Astrocyte of the spinal cord (primary cell): Measurements from ENCODE around the gene SOX13.

Experiments used
- DNase-seq: peaks from one replicate; pipeline ENCODE4 v3.0.0; 2011; ENCODE audit warnings: low read depth, low spot score
- H3K4me3 ChIP-seq: 2 replicates; pipeline ENCODE4 v1.5.1; 2011; ENCODE audit warnings: low read depth, mild to moderate bottlenecking, low read length, moderate library complexity
- in situ Hi-C: cut with HindIII; loops from 2 replicates; pipeline ENCODE4 v1.10.0; 2017; ENCODE audit warnings: low sequenced_read_pairs
- TF ChIP-seq, protein P1 (sequence below): IDR thresholded peaks from 2 replicates; pipeline ENCODE4 v1.5.1; 2012; ENCODE audit warnings: low read depth, mild to moderate bottlenecking, low read length, inconsistent platforms

SOX13 gene

DNA sequence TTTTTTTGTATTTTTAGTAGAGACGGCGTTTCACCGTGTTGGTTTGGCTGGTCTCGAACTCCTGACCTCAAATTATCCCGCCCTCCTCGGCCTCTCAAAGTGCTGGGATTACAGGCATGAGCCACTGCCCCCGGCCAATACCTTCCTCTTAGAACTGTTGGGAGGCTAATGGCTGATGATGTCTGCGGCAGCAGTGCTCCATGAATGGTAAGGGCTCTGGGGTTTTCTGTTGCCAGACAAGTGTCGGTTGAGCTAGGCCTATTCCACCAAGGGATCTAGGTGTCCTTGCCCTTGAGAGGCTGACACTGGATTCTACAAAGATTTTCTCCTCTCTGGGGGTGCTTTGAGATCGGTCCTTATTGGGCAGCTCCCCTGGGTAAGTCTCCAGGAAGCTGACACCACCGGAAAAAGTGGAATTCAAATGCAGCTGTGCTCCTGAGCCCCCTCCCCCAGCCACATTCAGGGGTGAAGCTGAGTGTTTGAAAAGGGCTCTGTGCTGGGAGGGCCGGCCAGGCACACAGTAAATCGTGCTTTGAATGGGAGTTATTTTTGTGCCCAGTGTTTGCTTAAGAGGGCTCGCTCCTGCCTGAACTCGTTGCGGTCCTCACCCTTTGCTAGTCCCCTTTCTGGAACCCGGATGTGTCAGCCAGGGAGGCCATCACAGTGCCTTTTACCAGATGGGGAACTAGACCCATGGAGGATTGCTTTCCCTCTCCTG, 5.2 kb downstream of the SOX13 start:
- no peak overlapping the region for H3K4me3 ChIP-seq
- in situ Hi-C loops: no loop called here

DNA sequence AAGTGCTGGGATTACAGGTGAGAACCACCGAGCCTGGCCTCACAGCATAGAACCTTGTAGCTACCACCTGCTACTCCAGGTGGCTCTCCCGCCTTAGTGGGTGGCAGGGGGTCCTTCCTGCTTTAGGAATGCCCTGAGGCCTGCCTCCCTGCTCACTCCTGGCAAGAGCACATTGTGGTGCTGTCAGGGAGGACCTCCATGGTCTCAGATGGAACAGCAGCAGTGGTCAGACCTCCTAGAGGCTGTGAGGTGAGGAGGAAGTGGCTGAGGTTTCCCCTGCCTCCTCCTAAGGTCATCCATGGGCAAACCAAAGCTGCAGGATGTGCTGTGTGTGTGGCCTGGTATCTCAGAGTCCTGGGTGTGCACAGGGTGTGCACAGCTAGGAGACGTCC, 6.7 kb downstream of the SOX13 start:
- DNase-seq: no peak
- in situ Hi-C loops: no loop called here
- no peak overlapping the region for H3K4me3 ChIP-seq
- TF ChIP-seq, protein P1, sequence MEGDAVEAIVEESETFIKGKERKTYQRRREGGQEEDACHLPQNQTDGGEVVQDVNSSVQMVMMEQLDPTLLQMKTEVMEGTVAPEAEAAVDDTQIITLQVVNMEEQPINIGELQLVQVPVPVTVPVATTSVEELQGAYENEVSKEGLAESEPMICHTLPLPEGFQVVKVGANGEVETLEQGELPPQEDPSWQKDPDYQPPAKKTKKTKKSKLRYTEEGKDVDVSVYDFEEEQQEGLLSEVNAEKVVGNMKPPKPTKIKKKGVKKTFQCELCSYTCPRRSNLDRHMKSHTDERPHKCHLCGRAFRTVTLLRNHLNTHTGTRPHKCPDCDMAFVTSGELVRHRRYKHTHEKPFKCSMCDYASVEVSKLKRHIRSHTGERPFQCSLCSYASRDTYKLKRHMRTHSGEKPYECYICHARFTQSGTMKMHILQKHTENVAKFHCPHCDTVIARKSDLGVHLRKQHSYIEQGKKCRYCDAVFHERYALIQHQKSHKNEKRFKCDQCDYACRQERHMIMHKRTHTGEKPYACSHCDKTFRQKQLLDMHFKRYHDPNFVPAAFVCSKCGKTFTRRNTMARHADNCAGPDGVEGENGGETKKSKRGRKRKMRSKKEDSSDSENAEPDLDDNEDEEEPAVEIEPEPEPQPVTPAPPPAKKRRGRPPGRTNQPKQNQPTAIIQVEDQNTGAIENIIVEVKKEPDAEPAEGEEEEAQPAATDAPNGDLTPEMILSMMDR: no peak

More for the DNA sequence above, 5.2 kb downstream of the SOX13 start:
- DNase-seq: no peak
- TF ChIP-seq, protein P1: no peak

DNA sequence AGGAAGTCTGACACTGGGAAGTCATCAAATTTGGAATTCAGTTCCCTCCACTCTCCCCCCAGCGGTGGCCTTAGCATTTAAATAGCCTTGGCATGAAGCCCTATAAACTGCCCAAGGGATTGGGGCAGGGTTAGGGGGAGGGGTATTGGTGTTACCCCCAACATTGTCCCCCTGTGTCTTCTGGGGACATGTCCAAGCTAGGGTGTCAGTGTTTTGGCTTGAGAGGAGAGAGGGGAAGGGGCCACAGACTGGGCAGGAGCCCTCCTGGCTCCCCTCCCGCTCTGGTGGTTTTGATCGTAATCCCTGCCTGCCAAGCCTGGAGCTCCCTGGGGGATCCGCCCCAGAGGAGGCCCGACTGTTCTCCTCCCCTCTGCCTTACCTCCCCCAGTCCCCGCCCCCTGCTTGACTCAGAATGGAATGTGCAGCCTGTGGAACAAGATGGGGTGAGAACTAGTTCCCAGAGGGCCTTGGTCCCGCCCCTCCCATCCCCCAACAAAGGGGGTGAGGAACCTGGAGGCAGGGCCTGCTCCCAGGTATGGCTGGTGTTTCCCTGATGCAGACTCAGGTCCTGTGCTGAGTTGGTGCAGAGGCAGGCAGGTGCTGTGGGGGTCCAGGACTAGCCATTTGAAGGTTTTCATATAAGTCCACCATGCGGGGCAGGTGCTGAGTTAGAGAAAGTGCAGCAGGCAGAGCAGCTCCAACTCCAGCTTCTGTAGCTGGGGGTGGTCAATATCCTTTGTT, 7.4 kb downstream of the SOX13 start:
- DNase-seq: peak; percentile 87
- TF ChIP-seq, protein P1: no peak
- no peak overlapping the region for H3K4me3 ChIP-seq
- in situ Hi-C loops: no loop called here

DNA sequence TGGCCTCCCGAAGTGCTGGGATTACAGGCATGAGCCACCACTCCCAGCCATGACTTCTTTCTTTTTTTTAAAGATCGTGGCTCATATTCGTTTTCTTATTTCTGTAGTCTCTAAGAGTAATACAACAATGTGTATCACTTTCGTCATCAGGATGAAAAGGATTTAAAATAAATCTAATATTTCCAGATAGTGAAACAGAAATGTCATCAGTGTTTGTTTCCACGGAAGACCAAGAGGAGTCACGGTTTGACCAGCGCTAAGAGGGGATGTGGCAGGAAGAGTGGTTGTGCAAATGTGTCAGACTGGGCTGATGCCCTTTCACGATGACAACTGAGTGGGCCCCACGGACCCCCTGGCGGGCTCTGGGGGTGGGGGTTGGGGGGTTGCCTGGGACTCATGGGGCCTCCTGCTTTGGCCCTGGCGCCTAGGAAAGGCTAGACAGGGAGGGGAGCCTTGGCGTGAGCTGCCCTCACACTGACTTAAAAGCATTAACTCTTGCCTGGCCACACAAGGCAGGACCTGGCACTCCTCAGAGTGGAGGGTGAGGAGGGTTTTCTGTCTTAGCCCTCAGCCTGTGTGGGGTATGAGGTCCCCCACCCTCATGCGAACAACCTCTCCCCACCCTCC, 8.4 kb downstream of the SOX13 start:
- in situ Hi-C loops: no loop called here
- H3K4me3 ChIP-seq: no peak overlapping the region
- TF ChIP-seq, protein P1: no peak
- no peak for DNase-seq

DNA sequence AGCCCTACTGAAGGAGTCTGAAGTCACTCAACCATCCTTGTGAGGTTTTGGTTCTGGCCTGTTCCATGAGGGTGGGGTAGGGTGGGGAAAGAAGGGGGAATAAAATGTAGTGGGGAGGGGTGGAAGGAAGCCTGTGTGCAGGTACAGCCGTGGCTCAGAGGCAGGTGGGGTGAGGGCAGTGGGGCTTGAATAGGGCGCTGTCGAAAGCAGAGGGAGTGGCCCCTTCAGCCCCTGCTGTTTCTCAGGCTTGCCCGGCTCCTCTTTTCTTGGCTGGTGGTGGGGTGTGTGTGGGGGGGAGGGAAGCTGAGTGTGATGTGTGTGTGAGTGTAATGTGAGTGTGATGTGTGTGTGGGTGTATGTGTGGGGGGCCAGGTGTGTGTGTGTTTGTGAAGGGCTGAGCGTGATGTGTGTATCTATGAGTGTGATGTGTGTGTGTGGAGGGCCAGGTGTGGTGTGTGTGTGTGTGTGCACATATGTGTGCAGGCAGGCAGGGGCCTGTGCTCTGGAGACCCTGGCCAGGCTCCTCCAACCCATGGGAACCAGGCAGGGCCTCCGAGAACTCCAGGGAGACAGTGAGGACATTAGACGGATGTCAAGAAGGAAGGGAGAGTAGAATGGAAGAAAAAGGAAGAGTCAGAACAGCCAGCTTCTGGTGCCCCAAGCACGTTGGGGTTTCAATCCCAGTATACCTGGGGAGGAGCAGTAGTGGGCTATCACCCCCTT, 9.0 kb downstream of the SOX13 start:
- no peak overlapping the region for H3K4me3 ChIP-seq
- DNase-seq: no peak
- in situ Hi-C loops: no loop called here
- TF ChIP-seq, protein P1: no peak

DNA sequence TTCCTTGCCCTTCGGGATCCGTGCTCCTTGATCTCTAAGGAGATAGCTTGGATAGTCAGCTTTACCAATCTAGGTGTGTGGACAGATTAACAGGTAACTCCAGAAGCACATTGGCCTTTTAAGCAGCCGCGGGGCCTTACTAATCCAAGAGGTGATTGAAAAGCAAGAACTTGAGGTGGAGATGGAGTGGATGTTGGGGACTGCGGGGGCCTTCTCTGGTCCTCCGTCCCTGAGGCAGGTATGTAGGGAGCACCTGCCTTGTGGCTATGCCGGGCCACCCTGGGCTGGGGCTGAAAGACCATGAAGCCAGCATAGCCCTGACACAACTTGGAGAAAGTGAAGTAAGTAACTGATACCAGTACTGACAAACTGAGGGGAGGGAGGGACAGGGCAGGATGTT, 10.6 kb downstream of the SOX13 start:
- no peak for DNase-seq
- in situ Hi-C loops: no loop called here
- TF ChIP-seq, protein P1: no peak
- no peak overlapping the region for H3K4me3 ChIP-seq
